Fibroblast of lung (primary cell): ENCODE measurements around the gene NR1I3. TPM values are rescaled to one million over a fixed set of nuclear protein-coding genes. Genes with fewer than 3 reads are reported as not detected.

ENCODE experiments used
- DNase-seq, 2 donors: peaks; one replicate each; pipeline versions ENCODE4 v3.0.0 to v3.0.0-alpha.2; 2010; ENCODE audit warnings: low read depth in 2 of 2
- H2AFZ ChIP-seq: 2 replicates; pipeline ENCODE4 v1.5.1; 2012; ENCODE audit warnings: low read length, control low read depth, inconsistent platforms
- H3K27ac ChIP-seq: 2 replicates; pipeline ENCODE4 v1.5.1; 2011; ENCODE audit warnings: low read length, control low read depth; ENCODE audit not compliant: insufficient read depth
- H3K27me3 ChIP-seq: 2 replicates; pipeline ENCODE4 v1.5.1; 2011; ENCODE audit warnings: mild to moderate bottlenecking, low read length; ENCODE audit not compliant: control insufficient read depth, insufficient read depth
- H3K36me3 ChIP-seq: 2 replicates; pipeline ENCODE4 v1.5.1; 2011; ENCODE audit warnings: low read length; ENCODE audit not compliant: control insufficient read depth, insufficient read depth
- H3K4me1 ChIP-seq: 2 replicates; pipeline ENCODE4 v1.5.1; 2011; ENCODE audit warnings: low read length; ENCODE audit not compliant: control insufficient read depth, insufficient read depth; ENCODE audit errors: extremely low read depth
- H3K4me2 ChIP-seq: 2 replicates; pipeline ENCODE4 v1.5.1; 2011; ENCODE audit warnings: low read length, control low read depth; ENCODE audit not compliant: insufficient read depth; ENCODE audit errors: extremely low read depth
- H3K4me3 ChIP-seq, 4 experiments: fragments of 200-600 bp in 1 of 4; sonication (generic) in 1 of 4; replicated peaks in 1 of 4; 2 replicates each; pipeline ENCODE4 v1.5.1; 2011 to 2016; ENCODE audit warnings: low read length in 4 of 4, low read depth in 3 of 4, mild to moderate bottlenecking in 3 of 4, control low read depth in 2 of 4, inconsistent platforms in 1 of 4, mixed read lengths in 1 of 4; ENCODE audit not compliant: insufficient read depth in 1 of 4; ENCODE audit errors: control extremely low read depth in 1 of 4
- H3K79me2 ChIP-seq: 2 replicates; pipeline ENCODE4 v1.5.1; 2012; ENCODE audit warnings: mild to moderate bottlenecking, low read length, inconsistent platforms; ENCODE audit not compliant: control insufficient read depth, insufficient read depth
- H3K9ac ChIP-seq: 2 replicates; pipeline ENCODE4 v1.5.1; 2011; ENCODE audit warnings: mild to moderate bottlenecking, low read length, control low read depth; ENCODE audit not compliant: insufficient read depth
- H3K9me3 ChIP-seq: 2 replicates; pipeline ENCODE4 v1.5.1; 2012; ENCODE audit warnings: low read depth, low read length; ENCODE audit not compliant: control insufficient read depth, insufficient read depth
- H4K20me1 ChIP-seq: 2 replicates; pipeline ENCODE4 v1.5.1; 2011; ENCODE audit warnings: low read length; ENCODE audit not compliant: control insufficient read depth, insufficient read depth; ENCODE audit errors: extremely low read depth
- EZH2 ChIP-seq: IDR thresholded peaks from 2 replicates; pipeline ENCODE4 v1.5.1; 2012; ENCODE audit warnings: low read length, control low read depth, mild to moderate bottlenecking; ENCODE audit errors: missing control alignments
- polyA plus RNA-seq, 2 donors: library from polyadenylated mRNA; depleted of rRNA in 1 of 2; stranded (reverse) in 1 of 2; unstranded in 1 of 2; fragments of >200 nt; gene quantifications; 2 replicates each; pipeline ENCODE4 v1.2.1, GENCODE V29; 2011 to 2012; ENCODE audit warnings: missing spikeins in 1 of 2
- total RNA-seq: library from RNA; depleted of rRNA; stranded (reverse); fragments of >200 nt; gene quantifications from 2 replicates; pipeline ENCODE4 v1.2.1, GENCODE V29; 2014
- TF ChIP-seq, protein P1 (sequence below), 2 donors: IDR thresholded peaks in 1 of 2; conservative IDR thresholded peaks in 1 of 2; 1 replicate in 1 of 2; 2 replicates in 1 of 2; pipeline ENCODE4 v1.5.1; 2011 to 2012; ENCODE audit warnings: low read length in 2 of 2, control low read depth in 1 of 2, inconsistent platforms in 1 of 2, low read depth in 1 of 2, mild to moderate bottlenecking in 1 of 2

Gene NR1I3
- total and polyA plus RNA-seq, 2 donors (not counting 1 experiment from before 2014, with no cell fraction given) = not detected

- no peak overlapping the region for H3K4me2 ChIP-seq
- no peaks in the 10 kb centered on the region for H3K9me3 ChIP-seq
- H3K36me3 ChIP-seq = no peaks in the 10 kb centered on the region
- H2AFZ ChIP-seq = no peak overlapping the region
- H3K79me2 ChIP-seq = no peaks in the 10 kb centered on the region
- TF ChIP-seq, protein P1, sequence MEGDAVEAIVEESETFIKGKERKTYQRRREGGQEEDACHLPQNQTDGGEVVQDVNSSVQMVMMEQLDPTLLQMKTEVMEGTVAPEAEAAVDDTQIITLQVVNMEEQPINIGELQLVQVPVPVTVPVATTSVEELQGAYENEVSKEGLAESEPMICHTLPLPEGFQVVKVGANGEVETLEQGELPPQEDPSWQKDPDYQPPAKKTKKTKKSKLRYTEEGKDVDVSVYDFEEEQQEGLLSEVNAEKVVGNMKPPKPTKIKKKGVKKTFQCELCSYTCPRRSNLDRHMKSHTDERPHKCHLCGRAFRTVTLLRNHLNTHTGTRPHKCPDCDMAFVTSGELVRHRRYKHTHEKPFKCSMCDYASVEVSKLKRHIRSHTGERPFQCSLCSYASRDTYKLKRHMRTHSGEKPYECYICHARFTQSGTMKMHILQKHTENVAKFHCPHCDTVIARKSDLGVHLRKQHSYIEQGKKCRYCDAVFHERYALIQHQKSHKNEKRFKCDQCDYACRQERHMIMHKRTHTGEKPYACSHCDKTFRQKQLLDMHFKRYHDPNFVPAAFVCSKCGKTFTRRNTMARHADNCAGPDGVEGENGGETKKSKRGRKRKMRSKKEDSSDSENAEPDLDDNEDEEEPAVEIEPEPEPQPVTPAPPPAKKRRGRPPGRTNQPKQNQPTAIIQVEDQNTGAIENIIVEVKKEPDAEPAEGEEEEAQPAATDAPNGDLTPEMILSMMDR (conservative IDR thresholded peaks at IDR 0.05 in 1 of 2, IDR thresholded peaks at IDR 0.05 in 1 of 2; ENCODE audit: low read depth in 1 of 2, low read length in 2 of 2) = no peak
- no peak for TF ChIP-seq EZH2
- no peak overlapping the region for H3K9ac ChIP-seq
- H3K27me3 ChIP-seq = no peaks in the 10 kb centered on the region
- no peak for DNase-seq
- no peak overlapping the region for H3K4me3 ChIP-seq
- no peak overlapping the region for H3K27ac ChIP-seq
- H4K20me1 ChIP-seq = no peaks in the 10 kb centered on the region
- peaks cover 10% of the 10 kb centered on the region for H3K4me1 ChIP-seq
Observed at GRCh38 chr1:161222175-161223019, 15.6 kb downstream of the NR1I3 start.

DNA sequence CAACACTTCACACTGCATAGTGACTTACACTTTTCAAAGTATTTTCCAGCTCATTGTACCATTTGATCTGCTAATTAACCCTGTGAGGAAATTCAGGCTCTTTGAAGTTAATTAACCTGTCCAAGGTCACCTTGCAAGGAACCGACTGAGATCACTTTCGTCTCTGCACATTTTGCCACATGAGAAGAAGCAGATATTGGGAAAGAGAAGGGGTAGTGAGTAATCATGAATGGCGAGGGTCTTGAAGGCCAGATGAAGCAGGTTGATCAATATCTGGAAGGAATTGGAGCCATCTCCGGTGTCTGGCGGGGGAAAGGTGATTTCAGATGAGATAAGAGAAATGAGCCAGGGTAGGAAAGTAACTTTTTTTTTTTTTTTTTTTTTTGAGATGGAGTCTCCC, 18.0 kb downstream of the NR1I3 start:
- no peak overlapping the region for H3K4me3 ChIP-seq
- H3K79me2 ChIP-seq = no peaks in the 10 kb centered on the region
- H3K27me3 ChIP-seq = no peaks in the 10 kb centered on the region
- H2AFZ ChIP-seq = no peak overlapping the region
- TF ChIP-seq, protein P1 (conservative IDR thresholded peaks at IDR 0.05 in 1 of 2, IDR thresholded peaks at IDR 0.05 in 1 of 2; ENCODE audit: low read depth in 1 of 2, low read length in 2 of 2) = no peak
- TF ChIP-seq EZH2 = no peak
- no peak for DNase-seq
- H3K9me3 ChIP-seq = no peaks in the 10 kb centered on the region
- H4K20me1 ChIP-seq = no peaks in the 10 kb centered on the region
- H3K27ac ChIP-seq = no peak overlapping the region
- H3K9ac ChIP-seq = no peak overlapping the region
- no peak overlapping the region for H3K4me2 ChIP-seq
- peaks cover 14% of the 10 kb centered on the region for H3K4me1 ChIP-seq
- no peaks in the 10 kb centered on the region for H3K36me3 ChIP-seq

- Histone ChIP-seq H3K9me3 (no peaks in the 10 kb centered on the region), H3K9ac (no peak overlapping the region), H3K36me3 (peaks cover 3% of the 10 kb centered on the region), H3K4me1 (peaks cover 14% of the 10 kb centered on the region), H3K4me2 (no peak overlapping the region), H2AFZ (no peak overlapping the region), H3K79me2 (no peaks in the 10 kb centered on the region), H3K27me3 (no peaks in the 10 kb centered on the region), H3K27ac (no peak overlapping the region), H4K20me1 (no peaks in the 10 kb centered on the region), H3K4me3 (no peak overlapping the region)
- DNase-seq = no peak
- TF ChIP-seq, protein P1 (conservative IDR thresholded peaks at IDR 0.05 in 1 of 2, IDR thresholded peaks at IDR 0.05 in 1 of 2; ENCODE audit: low read depth in 1 of 2, low read length in 2 of 2) = no peak
- TF ChIP-seq EZH2 = no peak
Observed at GRCh38 chr1:161219078-161219892, 18.7 kb downstream of the NR1I3 start.
